H1 (cell line): ENCODE measurements around the gene PAQR5. TPM values are rescaled to one million over a fixed set of nuclear protein-coding genes. Genes with fewer than 3 reads are reported as not detected.

Source experiments
- CTCF ChIA-PET: fragments of 300-600 bp; sonication (Branson Sonifier 250); formaldehyde crosslinking; loops from one replicate; lab custom pipeline; 2021; ENCODE audit not compliant: partially characterized antibody; lab: Charles Lee
- POLR2A ChIA-PET: fragments of 300-600 bp; sonication (Branson Sonifier 250); formaldehyde crosslinking; loops from one replicate; lab custom pipeline; 2021; ENCODE audit warnings: inconsistent platforms; ENCODE audit not compliant: partially characterized antibody; lab: Charles Lee
- DNase-seq, 2 experiments: peaks; one replicate each; pipeline versions ENCODE4 v3.0.0 to v3.0.0-alpha.2; 2010 to 2022; ENCODE audit warnings: low spot score in 2 of 2, low read depth in 1 of 2, mixed read lengths in 1 of 2
- FAIRE-seq: peaks from 2 replicates; lab custom pipeline; 2011; peaks lifted over from hg19 to GRCh38; lab: Jason Lieb, UNC
- H2AFZ ChIP-seq: 2 replicates; pipeline ENCODE4 v1.8.1; 2012; ENCODE audit warnings: low read length, inconsistent platforms
- H2AK5ac ChIP-seq: 2 replicates; pipeline ENCODE4 v1.6.1; 2013; ENCODE audit warnings: low read depth, low read length
- H2BK120ac ChIP-seq: replicated peaks from 2 replicates; pipeline ENCODE3; 2013; ENCODE audit warnings: low read depth, low read length, inconsistent platforms
- H2BK12ac ChIP-seq: 2 replicates; pipeline ENCODE4 v1.6.1; 2013; ENCODE audit warnings: low read depth, low read length
- H2BK15ac ChIP-seq: 2 replicates; pipeline ENCODE4 v1.6.1; 2013; ENCODE audit warnings: low read length
- H2BK20ac ChIP-seq: 2 replicates; pipeline ENCODE4 v1.6.1; 2013; ENCODE audit warnings: low read length
- H2BK5ac ChIP-seq: 2 replicates; pipeline ENCODE4 v1.6.1; 2013; ENCODE audit warnings: low read depth, low read length
- H3K14ac ChIP-seq: 2 replicates; pipeline ENCODE4 v1.6.1; 2013; ENCODE audit warnings: inconsistent platforms; ENCODE audit not compliant: insufficient read length
- H3K18ac ChIP-seq: 2 replicates; pipeline ENCODE4 v1.6.1; 2013; ENCODE audit warnings: low read length; ENCODE audit errors: extremely low read depth
- H3K23ac ChIP-seq: 2 replicates; pipeline ENCODE4 v1.6.1; 2013; ENCODE audit warnings: inconsistent platforms; ENCODE audit not compliant: insufficient read length
- H3K23me2 ChIP-seq: 2 replicates; pipeline ENCODE4 v1.6.1; 2013; ENCODE audit warnings: low read depth, low read length
- H3K27ac ChIP-seq: 2 replicates; pipeline ENCODE4 v1.6.1; 2011; ENCODE audit warnings: low read depth, low read length, inconsistent platforms
- H3K27me3 ChIP-seq, 4 experiments: replicated peaks in 1 of 4; 1 replicate in 1 of 4; 2 replicates in 3 of 4; pipeline versions ENCODE4 v1.6.1 to v1.8.1; 2011 to 2013; ENCODE audit warnings: low read length in 3 of 4, mild to moderate bottlenecking in 3 of 4, inconsistent platforms in 2 of 4, mixed read lengths in 2 of 4, moderate library complexity in 1 of 4; ENCODE audit not compliant: control insufficient read depth in 3 of 4, insufficient read depth in 3 of 4; ENCODE audit errors: extremely low read depth in 1 of 4
- H3K36me3 ChIP-seq, 4 experiments: 2 replicates each; pipeline versions ENCODE4 v1.6.1 to v1.8.1; 2011 to 2013; ENCODE audit warnings: mild to moderate bottlenecking in 4 of 4, low read length in 3 of 4, moderate library complexity in 2 of 4, control low read depth in 1 of 4, inconsistent platforms in 1 of 4; ENCODE audit not compliant: insufficient read depth in 4 of 4, control insufficient read depth in 2 of 4
- H3K4ac ChIP-seq: replicated peaks from 2 replicates; pipeline ENCODE3; 2013; ENCODE audit warnings: low read length, low read depth, mixed read lengths, inconsistent platforms; ENCODE audit not compliant: insufficient read length
- H3K4me1 ChIP-seq, 4 experiments: replicated peaks in 1 of 4; 1 replicate in 1 of 4; 2 replicates in 3 of 4; pipeline versions ENCODE4 v1.6.1 to v1.8.1; 2011 to 2013; ENCODE audit warnings: low read length in 3 of 4, inconsistent platforms in 2 of 4, mixed read lengths in 1 of 4; ENCODE audit not compliant: insufficient read depth in 4 of 4, control insufficient read depth in 3 of 4
- H3K4me2 ChIP-seq, 2 experiments: 2 replicates each; pipeline versions ENCODE4 v1.6.1 to v1.8.1; 2011 to 2013; ENCODE audit warnings: low read depth in 2 of 2, low read length in 2 of 2, control low read depth in 1 of 2, inconsistent platforms in 1 of 2, mild to moderate bottlenecking in 1 of 2; ENCODE audit not compliant: insufficient read depth in 1 of 2
- H3K4me3 ChIP-seq, 4 experiments: fragments of 200-600, 300-600 bp in 1 of 4; sonication (generic), shearing (Covaris generic), sonication (Bioruptor Twin) in 1 of 4; 2 replicates each; pipeline versions ENCODE4 v1.5.1 to v1.8.1; 2011 to 2016; ENCODE audit warnings: low read length in 4 of 4, low read depth in 3 of 4, control low read depth in 2 of 4, inconsistent platforms in 2 of 4, mild to moderate bottlenecking in 2 of 4, mixed read lengths in 1 of 4, moderate library complexity in 1 of 4; ENCODE audit not compliant: insufficient read depth in 2 of 4; ENCODE audit errors: extremely low read depth in 1 of 4
- H3K56ac ChIP-seq: replicated peaks from 2 replicates; pipeline ENCODE3; 2013; ENCODE audit warnings: low read depth, mild to moderate bottlenecking, mixed read lengths, low read length, inconsistent platforms; ENCODE audit not compliant: insufficient read length
- H3K79me1 ChIP-seq: 2 replicates; pipeline ENCODE4 v1.6.1; 2013; ENCODE audit warnings: low read depth, low read length, control low read depth
- H3K79me2 ChIP-seq, 2 experiments: 2 replicates each; pipeline versions ENCODE4 v1.6.1 to v1.8.1; 2012 to 2013; ENCODE audit warnings: low read length in 2 of 2, mild to moderate bottlenecking in 2 of 2, inconsistent platforms in 1 of 2; ENCODE audit not compliant: insufficient read depth in 2 of 2, control insufficient read depth in 1 of 2
- H3K9ac ChIP-seq, 4 experiments: replicated peaks in 1 of 4; 1 replicate in 1 of 4; 2 replicates in 3 of 4; pipeline versions ENCODE4 v1.6.1 to v1.8.1; 2011 to 2013; ENCODE audit warnings: low read depth in 3 of 4, low read length in 3 of 4, control low read depth in 2 of 4, mild to moderate bottlenecking in 2 of 4, moderate library complexity in 2 of 4, inconsistent platforms in 1 of 4; ENCODE audit errors: extremely low read depth in 1 of 4
- H3K9me3 ChIP-seq, 2 experiments: 2 replicates each; pipeline versions ENCODE4 v1.6.1 to v1.8.1; 2012 to 2013; ENCODE audit warnings: mild to moderate bottlenecking in 2 of 2, moderate library complexity in 2 of 2, control low read depth in 1 of 2, inconsistent platforms in 1 of 2, low read depth in 1 of 2, low read length in 1 of 2, mixed read lengths in 1 of 2; ENCODE audit not compliant: insufficient read depth in 2 of 2
- H4K20me1 ChIP-seq, 2 experiments: replicated peaks in 1 of 2; 2 replicates each; pipeline versions ENCODE3 to v1.8.1; 2011 to 2013; ENCODE audit warnings: inconsistent platforms in 2 of 2, low read length in 2 of 2, mild to moderate bottlenecking in 1 of 2; ENCODE audit not compliant: insufficient read depth in 2 of 2, control insufficient read depth in 1 of 2
- H4K5ac ChIP-seq: 2 replicates; pipeline ENCODE4 v1.6.1; 2013; ENCODE audit warnings: low read length, low read depth, mixed read lengths, inconsistent platforms; ENCODE audit not compliant: insufficient read length
- H4K8ac ChIP-seq: 2 replicates; pipeline ENCODE4 v1.8.0; 2013; ENCODE audit warnings: mild to moderate bottlenecking, moderate library complexity, low read length, inconsistent platforms; ENCODE audit not compliant: insufficient read depth; ENCODE audit errors: extremely low read depth
- H4K91ac ChIP-seq: replicated peaks from 2 replicates; pipeline ENCODE3; 2013; ENCODE audit warnings: low read length, mixed read lengths, inconsistent platforms; ENCODE audit not compliant: insufficient read length
- ASH2L ChIP-seq: fragments of 200-600, 300-600 bp; sonication (generic); IDR thresholded peaks from one replicate; pipeline ENCODE4 v1.7.1; 2017; ENCODE audit warnings: low read length
- BCL11A ChIP-seq, 2 experiments: IDR thresholded peaks; one replicate each; pipeline ENCODE4 v1.6.1; 2011; ENCODE audit warnings: low read depth in 2 of 2, low read length in 2 of 2, mild to moderate bottlenecking in 2 of 2
- BRCA1 ChIP-seq: IDR thresholded peaks from 2 replicates; pipeline ENCODE4 v1.6.1; 2012; ENCODE audit warnings: low read depth, low read length, improper control_type of control experiment
- JUN ChIP-seq: IDR thresholded peaks from 2 replicates; pipeline ENCODE4 v1.6.1; 2011; ENCODE audit warnings: low read depth, mild to moderate bottlenecking, improper control_type of control experiment, low read length
- RBBP5 ChIP-seq: IDR thresholded peaks from 2 replicates; pipeline ENCODE4 v1.7.1; 2012; ENCODE audit warnings: low read depth, mild to moderate bottlenecking, inconsistent platforms, low read length, moderate library complexity, borderline replicate concordance
- SIRT6 ChIP-seq: IDR thresholded peaks from one replicate; pipeline ENCODE4 v1.7.1; 2012; ENCODE audit warnings: low read length, inconsistent platforms
- SRF ChIP-seq: IDR thresholded peaks from 2 replicates; pipeline ENCODE4 v1.6.1; 2011; ENCODE audit warnings: mild to moderate bottlenecking, low read depth, low read length, moderate library complexity
- TEAD4 ChIP-seq: IDR thresholded peaks from 2 replicates; pipeline ENCODE4 v1.6.1; 2012; ENCODE audit warnings: low read depth, low read length, inconsistent platforms, mixed read lengths
- WGBS, 2 experiments: shearing (Covaris generic) in 1 of 2; methylation state at CpG; one replicate each; pipeline versions ENCODE4 v1.1.6 to v1.1.7; 2013 to 2015; ENCODE audit warnings: low lambda C conversion rate in 2 of 2, mixed read lengths in 2 of 2, inconsistent platforms in 1 of 2, low coverage in 1 of 2, missing lambda C conversion rate in 1 of 2; ENCODE audit not compliant: insufficient replicate concordance in 2 of 2, insufficient coverage in 1 of 2, insufficient read length in 1 of 2; ENCODE audit errors: extremely low coverage in 1 of 2, missing lambda C conversion rate in 1 of 2; 5-methylcytosine and 5-hydroxymethylcytosine counted together
- polyA plus RNA-seq, 7 experiments: library from polyadenylated mRNA; depleted of rRNA in 3 of 7; stranded (reverse) in 5 of 7; unstranded in 2 of 7; fragments of >200 nt in 5 of 7; fragments of 200-250 nt in 2 of 7; gene quantifications; 1 replicate in 5 of 7; 2 replicates in 1 of 7; 4 replicates in 1 of 7; pipeline versions ENCODE4 v1.2.1 to v1.2.3, GENCODE V29; 2011 to 2013; ENCODE audit warnings: missing spikeins in 2 of 7, mixed read lengths in 2 of 7
- total RNA-seq: library from RNA; stranded (reverse); fragmentation: NEBNext Ultra II Directional; extraction: Animal tissue kit (Norgen Biotek cat#: 25700); gene quantifications from 2 replicates; pipeline ENCODE4 v1.2.1, GENCODE V29; 2021
- TF ChIP-seq, protein P1 (sequence below): IDR thresholded peaks from 2 replicates; pipeline ENCODE4 v1.6.1; 2012; ENCODE audit warnings: low read length, inconsistent platforms

PAQR5 gene
- total and polyA plus RNA-seq, 2 of the 8 experiments (the other 6 are each of a cell fraction or from before 2014, with no cell fraction given) = 8.7 to 18.1 TPM

DNA sequence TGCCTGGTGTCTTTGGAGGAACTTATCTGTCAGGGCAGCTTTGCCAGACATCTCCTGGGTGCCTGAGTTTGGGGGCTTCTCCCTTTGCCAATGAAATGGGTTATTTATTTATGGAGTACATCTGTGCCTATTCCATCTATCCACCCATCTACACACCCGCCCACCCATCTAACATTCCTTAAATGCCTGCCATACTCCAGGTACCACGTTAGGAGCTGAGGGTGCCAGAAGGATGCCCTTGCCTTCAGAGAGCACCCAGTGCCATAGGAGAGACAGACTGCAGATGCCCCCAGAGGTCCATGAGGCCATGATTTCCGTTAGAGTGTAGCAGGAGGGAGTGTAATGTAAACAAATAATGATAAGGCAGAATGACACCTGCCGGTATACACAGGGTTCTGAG, 93.6 kb downstream of the PAQR5 start:
- H3K14ac ChIP-seq = no peak overlapping the region
- H4K5ac ChIP-seq = no peak overlapping the region
- H3K4me3 ChIP-seq = no peak overlapping the region
- H4K91ac ChIP-seq = no peak overlapping the region
- CTCF ChIA-PET = interaction anchor here (0.6 to 6.1 kb wide), 6 partner anchors 11 to 886 kb away, joined by 3 to 43 read pairs (median 3); partner anchors contain the start of gene GLCE
- no peak overlapping the region for H2BK5ac ChIP-seq
- H2BK15ac ChIP-seq = no peak overlapping the region
- H3K36me3 ChIP-seq = no peaks in the 10 kb centered on the region
- no peak overlapping the region for H2AFZ ChIP-seq
- no peak overlapping the region for H3K4me2 ChIP-seq
- peaks cover 0 to 17% (median 7%) of the 10 kb centered on the region in 4 experiments; a peak in 5 of 7 replicates for H3K4me1 ChIP-seq
- no peaks in the 10 kb centered on the region for H4K20me1 ChIP-seq
- no peak for DNase-seq
- WGBS, 2 experiments = 93% methylated on average over 4 of the region's 4 CpGs; no CpG with 5 or more reads in 1 of the 2 experiments
- POLR2A ChIA-PET = interaction anchor here (0.6 to 1.4 kb wide), 3 partner anchors 20 to 299 kb away, joined by 3 to 4 read pairs (median 4); partner anchors contain the start of gene RPLP1
- no peaks in the 10 kb centered on the region for H3K9me3 ChIP-seq
- H3K4ac ChIP-seq = no peak overlapping the region
- H2BK12ac ChIP-seq = no peak overlapping the region
- no peak overlapping the region for H3K27ac ChIP-seq
- no peaks in the 10 kb centered on the region for H3K23me2 ChIP-seq
- H3K9ac ChIP-seq = no peak overlapping the region
- no peak overlapping the region for H2AK5ac ChIP-seq
- H4K8ac ChIP-seq = no peak overlapping the region; the same call in 1 of the 2 replicates
- H3K27me3 ChIP-seq = no peaks in the 10 kb centered on the region
- H3K79me2 ChIP-seq = no peaks in the 10 kb centered on the region
- H2BK20ac ChIP-seq = no peak overlapping the region
- no peak for FAIRE-seq
- TF ChIP-seq, protein P1, sequence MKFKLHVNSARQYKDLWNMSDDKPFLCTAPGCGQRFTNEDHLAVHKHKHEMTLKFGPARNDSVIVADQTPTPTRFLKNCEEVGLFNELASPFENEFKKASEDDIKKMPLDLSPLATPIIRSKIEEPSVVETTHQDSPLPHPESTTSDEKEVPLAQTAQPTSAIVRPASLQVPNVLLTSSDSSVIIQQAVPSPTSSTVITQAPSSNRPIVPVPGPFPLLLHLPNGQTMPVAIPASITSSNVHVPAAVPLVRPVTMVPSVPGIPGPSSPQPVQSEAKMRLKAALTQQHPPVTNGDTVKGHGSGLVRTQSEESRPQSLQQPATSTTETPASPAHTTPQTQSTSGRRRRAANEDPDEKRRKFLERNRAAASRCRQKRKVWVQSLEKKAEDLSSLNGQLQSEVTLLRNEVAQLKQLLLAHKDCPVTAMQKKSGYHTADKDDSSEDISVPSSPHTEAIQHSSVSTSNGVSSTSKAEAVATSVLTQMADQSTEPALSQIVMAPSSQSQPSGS = no peak
- no peak for TF ChIP-seq RBBP5
- TF ChIP-seq SIRT6 = no peak
- TF ChIP-seq BRCA1 = no peak
- TF ChIP-seq JUN = no peak
- no peak for TF ChIP-seq TEAD4
- TF ChIP-seq BCL11A (IDR thresholded peaks at IDR 0.05; ENCODE audit: low read depth in 2 of 2, low read length in 2 of 2) = no peak
- TF ChIP-seq ASH2L = no peak
- TF ChIP-seq SRF = no peak
- H3K18ac ChIP-seq = no peak overlapping the region
- H3K79me1 ChIP-seq = no peaks in the 10 kb centered on the region; the same call in 1 of the 2 replicates
- H3K23ac ChIP-seq = no peak overlapping the region
- H3K56ac ChIP-seq = no peak overlapping the region
- no peak overlapping the region for H2BK120ac ChIP-seq
